ENCODE measurements around the gene GIGYF2.
"Not testable (repeated sequence)": the region's sequence is repeated elsewhere in the genome, so short reads cannot be mapped to it uniquely, and the experiment has no call there.

GIGYF2 gene

GRCh38 chr2:232697059-232697806 is at the start of gene GIGYF2:
Gene GIGYF2 (plus strand): TSS chr2:232697331. CDS start chr2:232735198, 37,867 bp downstream.
- peak; percentile 89 to 95 for DNase-seq

GRCh38 chr2:232649033-232649432 is 48.1 kb upstream of the GIGYF2 start:
- DNase-seq = no peak

GRCh38 chr2:232652505-232652851 is 44.7 kb upstream of the GIGYF2 start:
- no peak for DNase-seq

- no peak for DNase-seq
These were observed 43.7 kb upstream of the GIGYF2 start for GRCh38 chr2:232653441-232653840.

GRCh38 chr2:232655392-232655791 is 41.7 kb upstream of the GIGYF2 start:
- no peak for DNase-seq

GRCh38 chr2:232658217-232658785 is 38.8 kb upstream of the GIGYF2 start:
- no peak for DNase-seq

- no peak for DNase-seq
These were observed 37.8 kb upstream of the GIGYF2 start for GRCh38 chr2:232659359-232659758.

GRCh38 chr2:232662486-232663260 is 34.5 kb upstream of the GIGYF2 start:
- DNase-seq = no peak

GRCh38 chr2:232666051-232666805 is 30.9 kb upstream of the GIGYF2 start:
- DNase-seq = no peak

GRCh38 chr2:232667989-232668583 is 29.0 kb upstream of the GIGYF2 start:
- no peak for DNase-seq

- no peak for DNase-seq
These were observed 28.2 kb upstream of the GIGYF2 start for GRCh38 chr2:232668805-232669444.

- no peak for DNase-seq
These were observed 24.5 kb upstream of the GIGYF2 start for GRCh38 chr2:232672588-232672987.

GRCh38 chr2:232674491-232674890 is 22.6 kb upstream of the GIGYF2 start:
- DNase-seq = no peak

GRCh38 chr2:232675381-232675780 is 21.8 kb upstream of the GIGYF2 start:
- no peak for DNase-seq

GRCh38 chr2:232680006-232680405 is 17.1 kb upstream of the GIGYF2 start:
- DNase-seq = no peak

GRCh38 chr2:232681527-232681926 is 15.6 kb upstream of the GIGYF2 start:
- no peak for DNase-seq

GRCh38 chr2:232683368-232683767 is 13.8 kb upstream of the GIGYF2 start:
- no peak for DNase-seq

GRCh38 chr2:232685391-232685790 is 11.7 kb upstream of the GIGYF2 start:
- not testable (repeated sequence) for DNase-seq

- DNase-seq = no peak
These were observed 9.6 kb upstream of the GIGYF2 start for GRCh38 chr2:232687382-232688160.

GRCh38 chr2:232688201-232688600 is 8.9 kb upstream of the GIGYF2 start:
- no peak for DNase-seq

- no peak for DNase-seq
These were observed 7.8 kb upstream of the GIGYF2 start for GRCh38 chr2:232689152-232689910.

All from SW 1271 (cell line).